ENCODE measurements around the gene FAM72C.
"Not testable (repeated sequence)": the region's sequence is repeated elsewhere in the genome, so short reads cannot be mapped to it uniquely, and the experiment has no call there.

Gene FAM72C

DNA sequence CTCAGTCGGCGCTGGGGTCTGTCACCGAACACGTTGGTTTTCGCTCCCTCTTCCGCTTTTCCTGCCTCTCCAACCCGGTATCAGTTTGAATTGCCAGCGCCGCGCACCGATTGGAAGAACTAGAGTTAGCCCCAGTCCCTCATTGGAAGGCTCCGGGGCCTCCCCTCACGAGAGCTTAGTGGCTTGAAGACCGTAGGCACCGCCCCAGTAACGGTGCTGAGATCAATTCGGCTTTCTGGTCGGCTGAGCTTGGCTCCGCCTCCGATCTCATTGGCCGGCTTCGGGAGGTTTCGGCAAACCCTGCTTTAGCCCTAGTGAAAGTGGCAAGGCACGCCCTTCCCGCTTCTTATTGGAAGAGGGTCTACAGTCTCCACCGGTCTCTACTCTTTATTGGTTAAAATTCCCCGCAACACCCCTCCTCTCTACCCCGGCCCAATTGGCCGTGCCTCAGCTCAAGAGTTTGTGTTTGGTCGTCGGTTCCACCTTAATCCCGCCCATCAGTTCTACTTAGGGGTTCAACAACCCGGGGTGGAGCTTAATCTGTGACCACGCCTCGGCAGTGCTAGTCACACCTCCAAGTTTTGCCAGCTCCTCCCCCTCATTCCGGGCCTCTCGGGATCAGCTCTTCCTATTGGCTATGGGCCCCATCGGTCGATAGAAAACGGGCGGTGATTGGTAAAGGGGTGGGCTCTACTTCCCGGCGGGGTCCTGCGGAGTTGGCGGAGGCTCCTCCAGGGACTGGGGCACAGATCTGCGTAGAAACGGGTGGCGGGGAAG is at the start of gene FAM72C:
Gene FAM72C (minus strand): TSS at position 63 of the 777 bp plus-strand sequence. CDS start 845 bp downstream, outside the sequence.
- DNase-seq: not testable (repeated sequence)

DNA sequence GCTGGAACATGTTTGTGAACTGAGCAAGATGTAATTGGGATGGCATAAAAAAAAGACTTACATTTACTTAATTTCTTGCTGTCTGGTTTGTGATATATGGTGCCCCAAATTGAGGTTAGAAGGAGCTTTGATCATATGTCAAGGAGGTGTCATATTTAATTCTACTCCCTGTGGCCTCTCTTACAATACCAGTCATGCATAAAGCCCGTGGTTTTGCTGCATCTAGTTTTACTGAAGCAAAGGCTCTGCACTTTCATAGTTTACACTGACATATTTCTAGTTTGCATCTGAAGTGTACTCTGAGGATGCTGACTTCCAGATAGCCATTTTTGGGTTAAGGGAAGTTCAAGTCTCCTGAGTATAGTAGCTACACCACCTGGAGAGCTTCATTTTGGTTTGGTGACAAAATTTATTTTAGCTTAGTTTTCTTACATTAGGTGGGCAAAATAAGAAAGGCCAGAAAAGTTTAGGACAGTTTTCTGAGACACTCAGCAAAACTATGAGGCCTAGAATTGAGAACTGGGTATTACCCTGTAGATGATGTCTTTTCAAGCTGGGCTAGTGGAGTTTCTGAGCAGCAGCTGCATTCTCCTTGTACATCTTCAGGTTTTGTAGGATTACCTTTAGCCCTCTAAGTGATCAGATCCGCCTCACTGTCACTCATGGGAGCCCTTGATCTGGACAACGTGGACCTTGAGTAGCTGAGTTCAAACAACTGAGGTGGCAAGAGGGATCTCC is 48.4 kb upstream of the FAM72C start:
- DNase-seq: not testable (repeated sequence)

DNA sequence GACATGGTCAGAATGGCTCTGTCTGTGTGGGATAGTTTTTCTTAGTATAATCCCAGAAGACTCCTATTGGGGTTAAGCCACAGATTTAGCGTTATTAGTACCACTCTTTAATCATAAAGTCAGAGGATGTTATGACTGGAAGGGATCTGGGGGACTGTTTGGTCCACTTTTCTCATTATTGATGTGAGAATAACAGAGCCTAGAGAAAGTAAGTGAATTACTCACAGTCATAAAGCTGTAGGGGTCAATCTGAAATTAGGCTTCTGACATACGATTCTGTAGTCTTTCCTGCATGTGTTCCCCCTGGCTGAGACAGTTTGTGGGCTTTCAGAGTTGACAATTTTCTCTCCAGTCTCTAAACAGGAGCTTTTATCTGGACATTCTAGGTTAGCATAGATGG is 47.3 kb upstream of the FAM72C start:
- not testable (repeated sequence) for DNase-seq

DNA sequence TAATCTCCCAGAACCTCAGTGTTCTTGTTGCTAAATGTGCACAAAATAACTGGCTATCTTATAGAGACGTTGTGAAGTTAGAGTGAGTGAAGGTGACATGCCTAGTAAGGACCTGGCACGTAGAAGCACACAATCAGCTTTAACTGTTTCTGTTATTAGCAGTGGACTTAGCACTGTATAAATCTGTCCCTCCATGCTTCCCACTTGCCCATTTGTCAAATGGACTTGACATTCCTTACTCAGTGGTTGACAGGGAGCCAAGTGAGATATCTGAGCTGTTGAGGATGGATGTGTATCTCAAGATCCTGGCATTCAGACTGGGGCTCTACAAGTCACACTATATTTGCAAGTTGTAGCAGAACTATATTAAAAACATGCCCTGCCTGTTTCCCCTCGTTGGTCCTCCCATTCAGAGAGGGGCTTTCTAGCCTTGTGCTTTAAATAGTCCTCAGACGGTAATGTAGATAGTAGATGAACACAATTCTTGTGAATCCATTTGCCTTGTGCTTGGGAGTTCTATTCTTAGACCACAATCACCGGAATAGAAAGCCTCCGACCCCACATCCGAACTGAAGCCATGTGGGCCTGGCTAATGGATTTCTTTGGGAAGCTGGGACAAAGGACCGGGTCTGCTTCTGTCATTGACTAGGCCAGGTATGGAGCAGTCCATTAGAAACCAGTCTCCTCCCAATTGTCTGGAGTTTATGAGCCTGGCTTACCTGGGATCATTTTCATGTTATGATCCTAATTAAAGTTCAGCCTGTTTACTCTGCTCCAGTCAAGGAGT is 43.6 kb upstream of the FAM72C start:
- DNase-seq: not testable (repeated sequence)

DNA sequence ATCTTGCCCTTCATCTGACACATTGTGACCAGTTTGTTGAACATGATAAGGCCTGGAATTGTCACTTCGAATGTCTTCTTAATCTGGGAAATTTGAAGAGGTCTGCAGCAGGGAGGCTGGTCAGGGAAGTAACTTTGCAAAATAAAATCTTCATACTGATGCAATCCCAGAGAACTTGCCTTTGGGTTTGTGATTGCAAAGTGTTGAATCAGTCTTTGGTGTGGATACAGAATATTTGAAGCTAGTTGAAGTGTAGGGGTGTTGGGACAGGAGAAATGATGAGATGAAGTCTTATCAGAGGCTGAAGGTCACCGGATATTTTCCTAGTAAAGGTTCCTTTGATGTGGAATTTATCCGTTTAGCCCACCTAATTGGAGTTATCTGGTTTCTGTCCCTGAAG is 42.7 kb upstream of the FAM72C start:
- DNase-seq: not testable (repeated sequence)

DNA sequence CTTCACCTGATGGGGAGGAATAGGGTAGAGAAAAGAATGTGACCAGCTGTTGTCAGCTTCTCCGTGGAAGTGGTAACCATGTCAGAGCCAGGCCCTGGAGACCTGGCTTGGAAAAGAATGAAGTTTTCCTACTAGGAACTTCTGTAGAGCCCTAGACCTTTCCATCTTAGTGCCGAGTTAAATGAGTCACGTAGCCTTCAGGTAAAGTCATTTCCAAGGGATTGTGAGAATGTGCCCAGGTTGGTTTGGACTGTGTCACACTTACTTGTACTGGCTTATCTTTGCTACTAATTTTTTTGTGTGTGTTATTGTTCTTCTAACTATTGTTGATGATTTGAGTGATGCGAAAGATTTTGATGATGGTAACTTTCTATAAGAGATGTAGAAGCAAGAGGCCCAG is 42.3 kb upstream of the FAM72C start:
- not testable (repeated sequence) for DNase-seq

DNA sequence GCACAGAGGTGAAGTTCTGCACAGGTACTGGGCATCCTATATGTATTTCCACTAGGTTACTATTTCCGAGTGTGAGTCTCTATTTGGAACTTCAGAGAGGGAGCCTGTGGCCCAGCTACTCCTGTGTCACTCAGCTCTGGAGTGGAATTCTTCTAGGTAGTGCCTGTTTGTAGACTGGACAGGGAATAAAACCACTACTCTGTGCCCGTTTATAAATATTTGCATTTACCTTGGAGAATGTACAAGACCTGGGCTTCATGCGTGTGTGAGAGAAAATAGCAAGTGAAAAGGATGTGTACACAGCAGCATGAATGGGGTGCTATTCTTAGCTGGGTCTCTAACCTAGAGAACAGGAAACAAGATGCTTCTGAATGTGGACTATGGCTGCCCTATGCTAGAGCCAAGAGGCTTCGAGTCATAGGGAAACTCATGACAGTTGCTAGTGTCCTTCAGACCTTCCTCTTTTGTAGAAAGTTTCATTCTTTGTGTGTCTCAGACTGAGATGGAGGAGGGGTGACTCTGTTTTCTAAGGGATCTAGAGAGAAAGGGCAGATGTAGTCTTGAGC is 40.5 kb upstream of the FAM72C start:
- DNase-seq: not testable (repeated sequence)

DNA sequence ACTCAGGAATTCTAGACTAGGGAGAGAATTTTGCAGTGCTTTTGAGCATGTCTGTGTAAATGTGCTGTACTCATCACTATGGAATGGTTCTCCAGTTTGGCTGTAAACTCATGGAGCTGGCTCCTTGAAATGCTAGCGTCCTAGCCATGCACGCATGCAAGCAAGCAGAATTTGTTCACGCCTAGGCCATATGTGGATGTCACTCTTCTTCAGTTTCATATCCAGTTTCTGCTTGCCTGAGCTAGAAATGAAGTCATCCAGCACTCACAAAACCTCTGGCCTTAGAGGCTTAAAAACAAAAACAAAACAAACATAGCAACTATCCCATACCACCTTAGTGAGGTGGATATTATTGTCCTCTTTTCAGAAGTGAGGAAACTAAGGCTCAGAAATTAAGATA is 37.6 kb upstream of the FAM72C start:
- not testable (repeated sequence) for DNase-seq

DNA sequence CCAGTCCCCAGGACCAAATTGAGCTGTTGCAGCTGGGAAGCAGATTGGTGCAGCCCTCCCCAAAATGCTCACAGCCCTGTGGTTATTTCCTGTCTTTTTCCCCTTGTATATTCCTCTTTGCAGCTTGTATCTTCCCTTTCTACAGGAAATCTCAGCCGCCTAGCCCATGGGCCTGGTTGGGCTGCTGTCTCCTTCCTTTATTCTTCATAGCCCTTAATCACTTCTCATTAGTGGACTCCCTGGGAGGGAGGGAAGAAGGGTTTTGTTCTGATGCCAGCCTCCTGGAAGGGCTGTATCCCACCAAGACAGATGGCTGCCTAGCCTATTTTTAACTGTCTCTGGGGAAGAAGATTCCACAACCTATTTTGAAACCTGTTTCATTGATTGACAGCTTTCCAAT is 32.5 kb upstream of the FAM72C start:
- DNase-seq: not testable (repeated sequence)

DNA sequence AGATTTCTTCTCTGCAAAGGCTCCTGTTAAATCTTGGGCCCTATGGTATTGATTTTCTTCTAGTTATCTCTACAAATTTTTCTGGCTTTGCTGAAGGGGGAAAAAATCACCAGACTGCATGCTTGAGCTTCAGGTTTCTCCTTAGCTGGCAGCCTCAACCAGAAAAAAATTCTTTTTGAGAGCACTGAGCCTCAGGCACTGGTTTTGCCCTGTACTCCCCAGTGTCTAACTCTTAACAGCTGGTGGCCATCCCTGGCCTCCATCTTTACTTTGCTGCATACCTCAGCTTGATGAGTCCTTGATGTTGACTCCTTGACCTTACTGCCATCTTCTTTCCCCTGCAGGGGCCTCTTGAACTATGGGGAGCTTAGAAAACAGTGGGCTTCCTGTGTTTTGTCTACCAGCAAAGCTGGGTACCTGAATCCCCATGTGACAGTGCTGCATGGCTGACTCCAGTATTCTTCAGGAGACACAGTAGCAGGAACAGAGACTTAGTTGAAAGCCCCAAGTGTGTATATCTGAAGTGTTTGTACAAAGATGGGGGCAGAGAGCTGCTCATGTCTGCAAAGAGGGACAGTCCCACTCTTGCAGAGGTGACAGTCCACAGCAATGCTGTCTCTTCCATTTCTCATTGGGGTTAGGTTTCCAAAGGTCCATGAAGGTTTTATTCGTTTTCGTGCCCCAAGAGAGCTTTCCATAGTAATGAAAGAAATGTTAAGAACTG is 31.7 kb upstream of the FAM72C start:
- not testable (repeated sequence) for DNase-seq

DNA sequence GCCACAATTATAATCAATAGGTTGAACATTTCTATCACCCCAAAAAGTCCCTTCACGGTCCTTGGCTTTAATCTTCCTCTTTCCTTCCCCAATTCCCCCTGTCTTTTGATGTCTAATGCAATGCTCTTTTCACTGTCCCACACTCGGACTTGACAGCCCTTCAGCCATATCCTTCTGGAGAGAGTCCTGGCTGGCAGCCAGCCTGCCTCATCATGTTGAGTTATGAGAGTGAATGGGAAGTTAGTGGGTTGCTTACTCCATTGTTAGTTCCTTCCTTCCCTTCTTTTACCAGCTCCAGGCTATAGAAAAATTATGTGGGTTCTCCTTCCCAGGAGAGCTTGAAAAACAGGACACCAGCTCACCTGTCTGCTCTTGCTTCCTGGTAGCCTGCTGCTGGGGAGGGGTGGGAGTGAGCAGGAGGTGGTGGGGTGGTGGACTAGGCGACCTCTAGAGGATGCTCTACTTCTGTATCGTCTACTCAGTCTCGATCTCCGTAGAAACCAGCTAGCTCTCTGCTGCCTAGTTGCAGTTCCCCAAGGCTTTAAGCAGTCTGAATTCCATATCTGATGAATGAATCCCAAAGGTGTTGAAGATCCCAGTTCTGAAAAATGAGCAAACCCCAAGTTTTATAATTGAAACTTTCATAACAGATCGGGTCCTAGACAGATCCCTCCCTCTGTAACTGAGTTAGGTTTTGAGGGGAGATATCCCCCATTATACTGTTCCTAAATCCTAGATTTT is 30.5 kb upstream of the FAM72C start:
- DNase-seq: not testable (repeated sequence)

DNA sequence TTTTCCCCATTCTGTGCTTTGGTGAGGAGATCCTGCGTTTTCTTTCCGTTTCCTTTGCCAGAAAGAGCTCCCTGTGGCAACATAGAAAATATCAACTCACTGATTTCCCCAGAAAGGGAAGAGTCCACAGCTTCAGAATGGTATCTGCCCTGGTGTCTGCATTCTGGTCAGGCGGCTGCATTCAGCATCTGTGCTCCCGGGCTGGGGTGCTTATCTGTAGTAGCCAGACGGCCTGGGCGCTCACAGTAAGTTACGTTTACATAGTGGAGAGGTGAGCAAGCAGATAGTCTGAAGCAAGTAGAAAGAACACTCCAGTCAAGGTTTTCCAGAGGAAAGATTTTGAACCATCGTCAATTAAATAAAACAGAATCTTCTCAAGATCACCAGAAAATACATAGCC is 29.3 kb upstream of the FAM72C start:
- DNase-seq: not testable (repeated sequence)

DNA sequence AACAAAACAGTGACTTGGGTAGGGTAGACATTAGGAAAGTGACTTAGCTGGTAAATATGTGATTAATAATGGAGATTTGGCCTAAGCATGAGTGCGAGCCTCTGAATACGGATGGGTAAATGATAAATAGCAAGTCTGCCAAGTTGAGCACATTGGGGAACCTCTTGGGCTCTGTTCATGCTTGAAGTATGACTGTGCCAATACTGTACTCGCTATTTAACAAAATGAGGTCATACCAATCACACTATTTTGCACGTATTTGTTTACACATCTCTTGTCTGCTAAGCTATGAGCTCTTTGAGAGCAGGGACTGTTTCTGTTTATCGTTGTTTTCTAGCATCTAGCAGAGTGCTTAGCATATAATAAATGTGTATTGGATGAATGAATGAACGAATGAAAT is 24.2 kb upstream of the FAM72C start:
- DNase-seq: not testable (repeated sequence)

DNA sequence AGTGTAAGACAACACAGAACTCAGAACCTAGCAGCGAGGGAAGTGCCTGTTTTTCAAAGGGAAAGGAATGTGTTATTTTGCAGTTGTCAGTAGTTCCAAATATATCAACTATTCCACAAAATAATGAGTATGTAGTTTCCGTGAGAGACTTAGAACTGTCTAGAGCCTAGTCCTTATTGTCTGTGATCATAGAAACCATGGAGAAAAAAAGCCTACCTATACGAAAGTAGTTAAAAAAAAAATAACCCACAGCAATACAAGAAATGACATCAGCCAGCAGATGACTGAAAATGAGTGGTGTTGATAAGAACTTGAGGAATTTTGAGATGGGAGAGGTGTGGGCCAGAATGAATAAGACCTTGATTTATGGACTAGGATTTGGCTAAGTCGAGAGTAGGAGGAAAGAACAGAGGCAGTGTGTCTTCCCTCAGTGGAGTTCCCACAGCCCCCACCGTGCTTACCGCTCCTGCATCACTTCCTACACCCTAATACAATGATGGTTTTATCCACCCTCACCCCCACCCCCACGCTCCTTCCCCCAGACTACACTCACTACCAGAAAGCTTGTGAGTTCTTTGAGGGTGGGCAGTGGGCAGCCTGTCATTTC is 21.6 kb upstream of the FAM72C start:
- DNase-seq: not testable (repeated sequence)

DNA sequence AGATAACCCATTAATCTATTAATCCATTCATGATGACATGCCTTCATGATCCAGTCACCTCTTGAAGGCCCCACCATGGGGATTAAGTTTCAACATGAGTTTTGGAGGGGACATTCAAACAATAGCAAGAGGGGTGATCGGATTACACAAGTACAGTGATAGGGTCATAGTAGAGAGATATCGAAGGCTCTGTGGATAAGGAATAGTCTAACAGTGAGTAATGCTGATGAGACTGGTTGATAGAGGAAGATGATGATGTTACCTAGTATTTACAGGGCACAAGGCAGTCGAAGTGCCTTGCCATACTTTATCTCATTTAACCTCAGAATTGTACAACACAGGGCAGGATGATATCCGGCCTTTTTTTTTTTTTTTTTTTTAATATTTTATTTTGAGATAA is 18.9 kb upstream of the FAM72C start:
- DNase-seq: not testable (repeated sequence)

DNA sequence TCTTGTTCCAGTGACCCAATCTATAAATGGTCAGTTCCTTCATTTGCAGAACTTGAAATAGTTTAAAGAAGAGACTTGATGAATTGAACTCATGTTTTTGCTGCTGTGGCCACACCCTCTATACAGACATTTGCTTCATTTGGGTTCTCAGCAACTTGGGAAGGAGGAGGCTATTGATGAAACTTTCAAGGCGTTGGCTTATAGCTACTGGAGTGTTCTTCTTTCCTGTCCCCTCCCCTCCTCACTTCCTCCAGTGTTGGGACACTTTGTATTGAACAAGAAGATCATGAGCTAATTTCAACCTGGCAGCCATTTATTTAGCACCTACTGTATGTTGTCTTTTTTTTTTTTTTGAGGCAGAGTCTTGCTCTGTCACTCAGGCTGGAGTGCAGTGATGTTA is 17.9 kb upstream of the FAM72C start:
- DNase-seq: not testable (repeated sequence)

DNA sequence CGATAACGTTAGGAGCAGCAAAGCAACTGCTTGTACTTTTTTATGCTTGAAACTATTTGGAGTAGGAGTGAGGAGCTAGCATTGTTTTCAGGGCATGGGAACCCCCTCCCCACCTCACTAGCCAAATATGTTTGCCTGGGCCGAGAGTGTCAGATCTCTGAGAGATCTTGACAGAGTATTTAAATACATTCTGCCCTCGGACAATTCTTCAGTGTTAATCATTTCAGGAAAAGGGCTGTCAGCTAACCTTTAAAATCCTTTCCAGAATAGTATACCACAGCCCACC is 17.6 kb upstream of the FAM72C start:
- not testable (repeated sequence) for DNase-seq

DNA sequence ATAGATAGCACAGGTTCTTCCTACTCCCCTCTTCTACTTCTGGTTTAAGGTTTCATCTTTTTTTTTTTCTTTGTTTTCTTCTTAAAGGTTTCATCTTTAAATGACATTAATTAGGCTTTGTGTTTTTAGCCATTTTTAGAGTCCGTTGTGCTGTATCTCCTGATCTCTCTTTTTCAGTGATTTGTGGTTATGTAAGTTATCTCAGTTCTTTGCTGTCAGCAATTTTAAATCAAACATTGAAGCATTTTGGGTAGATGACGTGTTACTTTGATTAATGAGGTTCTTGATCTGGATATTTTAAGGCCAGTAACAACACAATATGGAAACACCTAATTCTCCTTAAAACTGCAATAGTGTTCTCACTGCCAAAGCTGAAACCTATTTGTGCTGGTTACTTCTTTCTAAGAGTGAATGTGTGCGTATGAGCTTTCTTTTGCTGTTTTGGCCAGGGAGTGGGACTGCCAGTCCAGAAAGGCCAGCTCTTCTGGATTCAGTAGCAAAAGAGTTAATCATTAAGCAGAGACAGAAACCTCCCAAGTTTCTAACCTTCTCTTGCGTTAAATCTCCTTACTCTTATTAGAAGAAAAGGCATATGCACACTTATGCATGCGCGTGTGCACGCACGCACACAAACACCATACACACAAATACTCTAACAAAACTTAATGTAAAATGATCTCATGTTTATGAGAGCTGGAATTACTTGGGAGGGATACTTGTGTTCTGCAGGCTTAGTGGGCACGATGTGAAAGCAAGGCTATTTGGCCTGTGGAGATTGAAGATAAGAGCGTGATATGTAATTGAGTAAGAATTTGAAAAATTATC is 17.0 kb upstream of the FAM72C start:
- not testable (repeated sequence) for DNase-seq

DNA sequence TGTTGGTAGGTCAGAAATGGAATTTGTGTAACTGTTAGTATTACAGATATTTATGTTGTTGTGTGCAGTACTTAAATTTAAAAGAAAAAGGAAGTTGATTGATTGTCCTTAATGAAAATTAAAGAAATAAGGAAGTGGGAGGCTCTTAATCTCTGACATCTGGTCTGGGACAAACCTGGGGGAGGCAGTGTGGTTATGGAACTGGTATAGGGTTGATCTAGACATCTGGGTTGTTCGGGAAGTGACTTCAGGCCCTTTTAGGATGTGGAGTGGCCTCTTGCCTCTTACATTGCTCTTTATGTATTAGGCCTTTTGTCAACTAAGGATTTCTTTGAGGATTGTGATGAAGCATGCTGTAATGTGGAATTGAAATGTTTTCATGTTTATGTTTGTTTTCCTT is 16.1 kb upstream of the FAM72C start:
- DNase-seq: not testable (repeated sequence)
